K562 (cell line): ENCODE results near the gene DPYSL3. TPM values are rescaled to one million over a fixed set of nuclear protein-coding genes. Genes with fewer than 3 reads are reported as not detected.

Experiments used
- ATAC-seq: fragments of 200-7000 bp; cut with Tn5 transposase; 3 replicates; pipeline ENCODE4 v1.9.1; 2020; ENCODE audit warnings: moderate library complexity
- BruUV-seq: library from RNA; stranded (reverse); fragments of 400-500 nt; replicated peaks from 2 replicates; lab custom pipeline; 2021; lab: Mats Ljungman, UMichigan
- CTCF ChIA-PET: fragments of 300-600 bp; formaldehyde crosslinking; extraction: SDS; loops from one replicate; lab custom pipeline; 2021; ENCODE audit warnings: low intra/inter-chr PET ratio; lab: Yijun Ruan, JAX
- POLR2A ChIA-PET: fragments of 300-600, 350-650 bp; sonication (Branson Sonifier 250); formaldehyde crosslinking; extraction: SDS; loops from one replicate; lab custom pipeline; 2021; ENCODE audit warnings: antibody characterized with exemption, inconsistent platforms; lab: Yijun Ruan, JAX
- DNase-seq, 4 experiments: peaks; one replicate each; pipeline versions ENCODE4 v3.0.0 to v3.0.0-alpha.2; 2011 to 2018; ENCODE audit warnings: low spot score in 3 of 4, mixed read lengths in 3 of 4; ENCODE audit errors: extremely low read depth in 1 of 4
- FAIRE-seq: peaks from 2 replicates; lab custom pipeline; 2011; peaks lifted over from hg19 to GRCh38; lab: Jason Lieb, UNC
- H2AFZ ChIP-seq: 2 replicates; pipeline ENCODE4 v1.6.0; 2011; ENCODE audit warnings: low read depth, low read length, control low read depth, inconsistent platforms
- H3K27ac ChIP-seq: fragments of 200-600 bp; 3 replicates; pipeline ENCODE4 v1.8.0; 2011; ENCODE audit warnings: low read depth, mild to moderate bottlenecking, control low read depth, inconsistent platforms, low read length, moderate library complexity, mixed read lengths; ENCODE audit errors: extremely low read depth
- H3K27me3 ChIP-seq, 2 experiments: fragments of 300-600 bp in 1 of 2; 2 replicates in 1 of 2; 3 replicates in 1 of 2; pipeline versions ENCODE4 v1.6.0 to v1.8.0; 2011; ENCODE audit warnings: inconsistent platforms in 2 of 2, low read length in 2 of 2, mild to moderate bottlenecking in 1 of 2, mixed read lengths in 1 of 2, moderate library complexity in 1 of 2; ENCODE audit not compliant: control insufficient read depth in 2 of 2, insufficient read depth in 2 of 2
- H3K36me3 ChIP-seq: fragments of 300-600 bp; 3 replicates; pipeline ENCODE4 v1.8.0; 2011; ENCODE audit warnings: mild to moderate bottlenecking, low read length, inconsistent platforms; ENCODE audit not compliant: control insufficient read depth, insufficient read depth
- H3K4me1 ChIP-seq, 2 experiments: fragments of 200-600 bp in 1 of 2; replicated peaks in 1 of 2; 2 replicates in 1 of 2; 3 replicates in 1 of 2; pipeline versions ENCODE4 v1.5.1 to v1.8.0; 2011; ENCODE audit warnings: inconsistent platforms in 2 of 2, low read length in 2 of 2, mild to moderate bottlenecking in 1 of 2, mixed read lengths in 1 of 2, moderate library complexity in 1 of 2; ENCODE audit not compliant: control insufficient read depth in 2 of 2, insufficient read depth in 2 of 2
- H3K4me2 ChIP-seq: 2 replicates; pipeline ENCODE4 v1.6.1; 2011; ENCODE audit warnings: low read length, control low read depth, inconsistent platforms, mixed read lengths; ENCODE audit not compliant: insufficient read depth
- H3K4me3 ChIP-seq: fragments of 200-600 bp; sonication (generic), shearing (Covaris generic); 2 replicates; pipeline ENCODE4 v1.5.1; 2016; ENCODE audit warnings: control low read depth, inconsistent platforms
- H3K79me2 ChIP-seq: fragments of 200-600 bp; 3 replicates; pipeline ENCODE4 v1.8.0; 2011; ENCODE audit warnings: low read length, inconsistent platforms; ENCODE audit not compliant: control insufficient read depth, insufficient read depth
- H3K9ac ChIP-seq, 2 experiments: 2 replicates each; pipeline versions ENCODE4 v1.6.0 to v1.6.1; 2011; ENCODE audit warnings: low read depth in 2 of 2, low read length in 2 of 2, control low read depth in 1 of 2, inconsistent platforms in 1 of 2, mild to moderate bottlenecking in 1 of 2, mixed read lengths in 1 of 2; ENCODE audit not compliant: insufficient read depth in 1 of 2
- H3K9me1 ChIP-seq: one replicate; pipeline ENCODE4 v1.6.0; 2011; ENCODE audit warnings: inconsistent platforms, mild to moderate bottlenecking, low read length, moderate library complexity; ENCODE audit not compliant: control insufficient read depth, insufficient read depth
- H3K9me3 ChIP-seq: replicated peaks from 2 replicates; pipeline ENCODE4 v1.5.1; 2011; ENCODE audit warnings: low read depth, low read length, inconsistent platforms; ENCODE audit not compliant: control insufficient read depth, insufficient read depth
- H4K20me1 ChIP-seq: replicated peaks from 2 replicates; pipeline ENCODE4 v1.6.1; 2011; ENCODE audit warnings: low read length, inconsistent platforms, mixed read lengths; ENCODE audit not compliant: control insufficient read depth, insufficient read depth
- BHLHE40 ChIP-seq: IDR thresholded peaks from 2 replicates; pipeline ENCODE4 v1.6.1; 2011; ENCODE audit warnings: low read length, improper control_type of control experiment
- CBFB ChIP-seq: sonication (generic); formaldehyde crosslinking; IDR thresholded peaks from 2 replicates; pipeline ENCODE4 v1.4.0; 2020; ENCODE audit warnings: mild to moderate bottlenecking, missing genetic modification reagents
- DPF2 ChIP-seq: fragments of 450-650 bp; IDR thresholded peaks from 2 replicates; pipeline ENCODE4 v1.6.1; 2016
- MAFF ChIP-seq: IDR thresholded peaks from 2 replicates; pipeline ENCODE4 v1.6.1; 2012; ENCODE audit warnings: low read length, improper control_type of control experiment
- NBN ChIP-seq: fragments of 450-650 bp; IDR thresholded peaks from 2 replicates; pipeline ENCODE4 v1.6.1; 2016; ENCODE audit warnings: low read depth, mild to moderate bottlenecking
- POLR2AphosphoS5 ChIP-seq: IDR thresholded peaks from 2 replicates; pipeline ENCODE4 v1.6.1; 2011; ENCODE audit warnings: mild to moderate bottlenecking, low read depth, low read length, moderate library complexity; ENCODE audit not compliant: control insufficient read depth, insufficient read depth
- PRPF4 ChIP-seq: fragments of 200-400 bp; formaldehyde crosslinking; IDR thresholded peaks from one replicate; pipeline ENCODE4 v1.6.1; 2017; ENCODE audit warnings: low read length, low read depth, mild to moderate bottlenecking; ENCODE audit not compliant: insufficient read depth, poor library complexity, severe bottlenecking
- THRB ChIP-seq: fragments of 450-650 bp; formaldehyde crosslinking; conservative IDR thresholded peaks from 2 replicates; pipeline ENCODE4 v1.4.0; 2022; ENCODE audit warnings: mild to moderate bottlenecking, missing genetic modification characterization
- ZC3H11A ChIP-seq: IDR thresholded peaks from 2 replicates; pipeline ENCODE4 v1.6.1; 2012; ENCODE audit warnings: low read depth, low read length, improper control_type of control experiment
- ZNF239 ChIP-seq: fragments of 250-450 bp; sonication (Bioruptor Pico); IDR thresholded peaks from 2 replicates; pipeline ENCODE4 v1.4.0; 2020; ENCODE audit warnings: mild to moderate bottlenecking
- ZNF408 ChIP-seq: fragments of 250-450 bp; sonication (Bioruptor Pico); IDR thresholded peaks from 2 replicates; pipeline ENCODE4 v1.4.0; 2020; ENCODE audit warnings: low read depth, mild to moderate bottlenecking, moderate library complexity
- ZNF436 ChIP-seq: fragments of 250-450, 450-650 bp; sonication (Bioruptor Pico); formaldehyde crosslinking; IDR thresholded peaks from 2 replicates; pipeline ENCODE4 v1.7.0; 2020; ENCODE audit warnings: mild to moderate bottlenecking
- ZNF584 ChIP-seq: fragments of 200-800 bp; sonication (Bioruptor generic); IDR thresholded peaks from 2 replicates; pipeline ENCODE4 v1.6.1; 2016; ENCODE audit warnings: low read depth, mild to moderate bottlenecking, missing genetic modification characterization, missing compliant biosample characterization
- ZNF778 ChIP-seq: fragments of 450-650 bp; formaldehyde crosslinking; IDR thresholded peaks from 2 replicates; pipeline ENCODE4 v1.4.0; 2020; ENCODE audit warnings: mild to moderate bottlenecking, moderate library complexity
- WGBS: fragments of 100-300 bp; shearing (Covaris generic); methylation state at CpG from one replicate; pipeline ENCODE4 v1.1.6; 2016; ENCODE audit warnings: low coverage, mixed read lengths; ENCODE audit not compliant: insufficient coverage; ENCODE audit errors: missing lambda C conversion rate; 5-methylcytosine and 5-hydroxymethylcytosine counted together
- in situ Hi-C: fragments of 300-500 bp; cut with MboI; formaldehyde crosslinking; loops from 4 replicates; pipeline ENCODE4 v1.15.0; 2018; ENCODE audit warnings: inconsistent platforms, mixed read lengths
- intact Hi-C: fragments of 100-400 bp; cut with micrococcal nuclease; formaldehyde crosslinking; loops from 2 replicates; pipeline ENCODE4 v1.14.2; 2022
- polyA plus RNA-seq, 8 experiments: library from polyadenylated mRNA; depleted of rRNA in 4 of 8; stranded (reverse) in 5 of 8; unstranded in 3 of 8; fragments of >200 nt; fragmentation: Nextera tagmentation in 2 of 8; fragmentation: Illumina TruSeq in 1 of 8; extraction: Ambion mirVana in 2 of 8; extraction: Trizol in 1 of 8; gene quantifications; 2 replicates each; pipeline versions ENCODE4 v1.2.1 to v1.2.3, GENCODE V29; 2011 to 2014; ENCODE audit warnings: inconsistent platforms in 1 of 8, missing spikeins in 1 of 8
- total RNA-seq, 7 experiments: library from RNA; depleted of rRNA in 6 of 7; stranded (reverse); fragments of >200 nt in 6 of 7; fragmentation: Illumina TruSeq in 2 of 7; extraction: Trizol in 2 of 7; gene quantifications; 2 replicates each; pipeline versions ENCODE4 v1.2.1 to v1.2.3, GENCODE V29; 2011 to 2021; ENCODE audit warnings: low replicate concordance in 1 of 7
- TF ChIP-seq, protein P1 (sequence below): fragments of 250-450 bp; sonication (Bioruptor Pico); IDR thresholded peaks from 2 replicates; pipeline ENCODE4 v1.5.0; 2021
- TF ChIP-seq, protein P2 (sequence below): fragments of 450-650 bp; IDR thresholded peaks from 2 replicates; pipeline ENCODE4 v1.6.1; 2016; ENCODE audit warnings: low read depth, mild to moderate bottlenecking, moderate library complexity

Gene DPYSL3
- total and polyA plus RNA-seq, 9 of the 15 experiments (the other 6 are each of a cell fraction or from before 2014, with no cell fraction given): 0.07 to 0.55 TPM; not detected in 7

GRCh38 chr5:147555176-147555575 is 45.3 kb upstream of the DPYSL3 start:
- Histone ChIP-seq H4K20me1 (no peaks in the 10 kb centered on the region), H3K79me2 (no peaks in the 10 kb centered on the region), H3K9ac (no peak overlapping the region), H3K9me3 (no peaks in the 10 kb centered on the region), H3K36me3 (no peaks in the 10 kb centered on the region), H2AFZ (no peak overlapping the region), H3K27ac (no peak overlapping the region), H3K4me3 (no peak overlapping the region), H3K27me3 (no peaks in the 10 kb centered on the region), H3K4me2 (no peak overlapping the region), H3K4me1 (no peaks in the 10 kb centered on the region), H3K9me1 (no peaks in the 10 kb centered on the region)
- WGBS: 2% methylated on average over 7 of the region's 7 CpGs
- no peak for TF ChIP-seq ZNF408 (CRISPR knock-in tag)
- TF ChIP-seq, protein P1, sequence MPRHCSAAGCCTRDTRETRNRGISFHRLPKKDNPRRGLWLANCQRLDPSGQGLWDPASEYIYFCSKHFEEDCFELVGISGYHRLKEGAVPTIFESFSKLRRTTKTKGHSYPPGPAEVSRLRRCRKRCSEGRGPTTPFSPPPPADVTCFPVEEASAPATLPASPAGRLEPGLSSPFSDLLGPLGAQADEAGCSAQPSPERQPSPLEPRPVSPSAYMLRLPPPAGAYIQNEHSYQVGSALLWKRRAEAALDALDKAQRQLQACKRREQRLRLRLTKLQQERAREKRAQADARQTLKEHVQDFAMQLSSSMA (CRISPR knock-in tag): no peak
- TF ChIP-seq ZC3H11A: no peak
- no peak for TF ChIP-seq ZNF778 (CRISPR knock-in tag)
- ChIA-PET CTCF (no interaction called here), POLR2A (no interaction called here)
- DNase-seq (no peak), ATAC-seq (no peak), FAIRE-seq (no peak)
- in situ Hi-C loops: no loop called here
- no TSS peak for BruUV-seq
- intact Hi-C loops: no loop called here

DNA sequence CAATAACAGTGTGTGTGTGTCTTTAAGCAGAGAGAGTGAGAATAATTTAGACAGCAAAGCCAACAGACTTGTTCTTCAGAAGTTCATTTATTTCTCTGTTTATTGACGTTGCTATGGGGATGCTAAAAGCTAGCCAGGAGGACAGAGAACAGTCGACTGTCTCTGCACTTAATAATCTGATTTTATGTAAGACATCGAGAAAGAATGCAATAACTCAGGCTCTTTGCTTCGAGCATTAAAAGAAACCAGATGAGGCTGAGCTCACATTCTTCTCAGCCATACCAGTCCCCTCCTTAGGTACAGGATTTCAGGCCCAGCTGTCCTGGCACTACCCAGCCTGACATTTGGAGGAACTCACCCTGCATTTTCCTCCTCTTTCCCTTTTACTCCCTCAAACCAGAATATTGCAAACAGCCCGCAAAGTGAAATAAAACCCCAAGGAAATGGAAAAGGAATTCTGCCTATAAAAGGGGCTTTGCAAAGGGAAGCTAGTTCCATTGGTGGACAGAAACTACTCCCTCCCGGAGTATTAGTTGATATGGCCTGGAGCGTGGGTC is 44.5 kb upstream of the DPYSL3 start:
- WGBS: 0% methylated on average over 7 of the region's 7 CpGs
- H3K27me3 ChIP-seq: no peaks in the 10 kb centered on the region
- H3K79me2 ChIP-seq: no peaks in the 10 kb centered on the region
- no peak overlapping the region for H3K27ac ChIP-seq
- H2AFZ ChIP-seq: no peak overlapping the region
- intact Hi-C loops: no loop called here
- H4K20me1 ChIP-seq: no peaks in the 10 kb centered on the region
- no peak overlapping the region for H3K4me2 ChIP-seq
- no peaks in the 10 kb centered on the region for H3K36me3 ChIP-seq
- CTCF ChIA-PET: no interaction called here
- in situ Hi-C loops: no loop called here
- H3K4me3 ChIP-seq: no peak overlapping the region
- H3K9me1 ChIP-seq: no peaks in the 10 kb centered on the region
- H3K9ac ChIP-seq: no peak overlapping the region
- POLR2A ChIA-PET: no interaction called here
- ATAC-seq (no peak), DNase-seq (no peak), FAIRE-seq (no peak)
- H3K4me1 ChIP-seq: no peaks in the 10 kb centered on the region
- H3K9me3 ChIP-seq: no peaks in the 10 kb centered on the region
- no TSS peak for BruUV-seq
- TF ChIP-seq, protein P2, sequence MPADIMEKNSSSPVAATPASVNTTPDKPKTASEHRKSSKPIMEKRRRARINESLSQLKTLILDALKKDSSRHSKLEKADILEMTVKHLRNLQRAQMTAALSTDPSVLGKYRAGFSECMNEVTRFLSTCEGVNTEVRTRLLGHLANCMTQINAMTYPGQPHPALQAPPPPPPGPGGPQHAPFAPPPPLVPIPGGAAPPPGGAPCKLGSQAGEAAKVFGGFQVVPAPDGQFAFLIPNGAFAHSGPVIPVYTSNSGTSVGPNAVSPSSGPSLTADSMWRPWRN: no peak
- no peak for TF ChIP-seq PRPF4
- TF ChIP-seq DPF2: no peak
- no peak for TF ChIP-seq CBFB (CRISPR knock-in tag)
- TF ChIP-seq POLR2AphosphoS5: no peak
- TF ChIP-seq BHLHE40: no peak
- TF ChIP-seq THRB (CRISPR knock-in tag): no peak
- TF ChIP-seq ZNF436: no peak
- TF ChIP-seq ZNF584 (CRISPR knock-in tag): no peak
- TF ChIP-seq ZNF239 (CRISPR knock-in tag): no peak
- TF ChIP-seq NBN: no peak
- no peak for TF ChIP-seq MAFF
